ENCODE data around the gene ZFR2. TPM values are rescaled to one million over a fixed set of nuclear protein-coding genes. Genes with fewer than 3 reads are reported as not detected.

ZFR2 gene
- total RNA-seq, 2 experiments from 2014 or later, result 0.23 TPM; not detected in 1

DNA sequence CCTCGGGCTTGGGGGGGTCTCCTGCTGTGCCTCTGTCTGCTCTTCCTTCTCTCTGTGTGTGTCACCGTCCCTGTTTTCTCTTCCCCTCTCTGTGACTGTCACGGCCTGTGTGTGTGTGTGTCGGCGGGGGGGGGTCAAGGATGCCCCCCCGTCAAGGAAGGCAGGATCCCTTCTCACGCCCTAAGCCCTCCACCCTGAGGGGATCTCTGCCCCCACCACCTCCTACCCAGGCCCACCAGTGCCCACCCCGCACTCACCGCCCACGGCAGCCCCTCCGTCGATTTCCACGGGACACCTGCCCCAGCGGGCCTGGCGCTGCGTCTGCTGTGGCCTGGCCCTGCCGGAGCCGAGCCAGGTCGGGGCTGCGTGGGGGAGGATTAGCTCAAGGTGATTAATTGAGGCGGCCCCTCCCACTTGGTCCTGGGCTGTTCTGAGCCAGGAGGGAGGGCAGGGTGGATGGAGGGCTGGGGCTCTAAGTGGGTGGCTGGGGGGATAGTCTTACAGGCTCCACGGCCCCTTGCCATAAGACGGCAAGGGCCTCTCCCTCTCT, 96.9 kb downstream of the ZFR2 start, which contains the start of gene RAX2:
Gene RAX2 (minus strand): TSS at position 323 of the 550 bp plus-strand sequence. CDS start 486 bp downstream, outside the sequence.
- ATAC-seq (no peak), DNase-seq (no peak)
- Mint-ChIP-seq H3K36me3 (ENCODE audit: low read depth) (peaks cover 5% of the 10 kb centered on the region), H3K9me3 (no peaks in the 10 kb centered on the region), H3K27ac (no peak within 1 kb of the TSS), H3K27me3 (no peaks in the 10 kb centered on the region), H3K4me1 (ENCODE audit: low read depth) (no peaks in the 10 kb centered on the region), H3K4me3 (no peak within 1 kb of the TSS)
- CTCF ChIA-PET, result interaction anchor here (2.2 kb wide), 1 partner anchor 12 kb away, joined by 6 read pairs; no protein-coding TSS in a partner anchor
- intact Hi-C loops (cut with micrococcal nuclease), result no loop called here
- TF ChIP-seq, protein P1, sequence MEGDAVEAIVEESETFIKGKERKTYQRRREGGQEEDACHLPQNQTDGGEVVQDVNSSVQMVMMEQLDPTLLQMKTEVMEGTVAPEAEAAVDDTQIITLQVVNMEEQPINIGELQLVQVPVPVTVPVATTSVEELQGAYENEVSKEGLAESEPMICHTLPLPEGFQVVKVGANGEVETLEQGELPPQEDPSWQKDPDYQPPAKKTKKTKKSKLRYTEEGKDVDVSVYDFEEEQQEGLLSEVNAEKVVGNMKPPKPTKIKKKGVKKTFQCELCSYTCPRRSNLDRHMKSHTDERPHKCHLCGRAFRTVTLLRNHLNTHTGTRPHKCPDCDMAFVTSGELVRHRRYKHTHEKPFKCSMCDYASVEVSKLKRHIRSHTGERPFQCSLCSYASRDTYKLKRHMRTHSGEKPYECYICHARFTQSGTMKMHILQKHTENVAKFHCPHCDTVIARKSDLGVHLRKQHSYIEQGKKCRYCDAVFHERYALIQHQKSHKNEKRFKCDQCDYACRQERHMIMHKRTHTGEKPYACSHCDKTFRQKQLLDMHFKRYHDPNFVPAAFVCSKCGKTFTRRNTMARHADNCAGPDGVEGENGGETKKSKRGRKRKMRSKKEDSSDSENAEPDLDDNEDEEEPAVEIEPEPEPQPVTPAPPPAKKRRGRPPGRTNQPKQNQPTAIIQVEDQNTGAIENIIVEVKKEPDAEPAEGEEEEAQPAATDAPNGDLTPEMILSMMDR (IDR thresholded peaks at IDR 0.05), result no peak
- POLR2A ChIA-PET, result no interaction called here

DNA sequence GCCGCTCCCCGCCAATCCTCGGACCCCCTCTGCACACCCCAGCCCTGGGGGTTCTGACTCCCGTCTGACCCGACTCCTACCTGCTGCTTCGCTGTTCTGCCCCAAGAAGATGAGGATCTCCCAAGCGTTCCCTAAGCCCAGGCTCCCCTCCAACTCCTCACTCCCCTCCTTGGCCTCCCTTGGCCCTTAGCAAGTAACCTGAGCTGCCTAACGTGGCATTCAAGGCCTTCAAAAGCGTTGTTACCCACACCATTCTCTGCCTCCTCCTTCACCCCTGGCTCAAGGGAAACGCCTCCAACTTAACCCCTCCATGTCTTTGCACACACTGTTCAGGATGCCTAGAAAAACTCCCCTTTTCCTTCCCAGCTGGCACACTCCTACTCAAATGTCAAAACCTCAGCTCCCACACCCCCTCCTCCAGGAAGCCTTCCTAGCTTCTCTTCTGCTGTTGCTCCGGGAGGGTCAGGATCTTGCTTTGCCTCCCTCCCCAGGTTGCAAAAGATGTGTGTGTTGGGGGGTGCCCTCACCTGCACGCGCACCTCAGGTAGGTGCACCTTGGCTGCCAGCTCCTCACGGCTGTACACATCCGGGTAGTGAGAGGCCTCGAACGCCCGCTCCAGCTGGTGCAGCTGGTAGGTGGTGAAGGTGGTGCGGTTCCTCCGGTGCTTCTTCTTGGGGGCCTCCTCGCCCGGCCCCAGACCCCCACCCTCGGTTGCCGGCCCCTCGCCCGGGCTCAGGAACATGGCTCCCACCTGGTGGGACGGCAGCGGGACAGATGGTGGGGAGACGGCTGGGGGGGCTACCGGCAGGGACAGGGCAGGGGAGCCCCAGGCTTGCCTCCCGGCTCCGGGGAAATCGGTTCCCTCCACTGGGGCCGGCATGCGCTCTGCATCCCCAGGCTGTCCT, 97.6 kb downstream of the ZFR2 start:
- ATAC-seq, result no peak
- TF ChIP-seq, protein P1 (IDR thresholded peaks at IDR 0.05), result no peak
- Mint-ChIP-seq H3K4me3 (no peak overlapping the region), H3K27ac (no peak overlapping the region), H3K9me3 (no peaks in the 10 kb centered on the region), H3K4me1 (ENCODE audit: low read depth) (peaks cover 6% of the 10 kb centered on the region), H3K36me3 (ENCODE audit: low read depth) (peaks cover 9% of the 10 kb centered on the region), H3K27me3 (no peaks in the 10 kb centered on the region)
- intact Hi-C loops (cut with micrococcal nuclease), result no loop called here
- CTCF ChIA-PET, result interaction anchor here (0.9 to 2.2 kb wide), 3 partner anchors 13 to 77 kb away, joined by 3 to 6 read pairs (median 3); no protein-coding TSS in a partner anchor
- no peak for DNase-seq
- POLR2A ChIA-PET, result interaction anchor here (0.7 kb wide), 1 partner anchor 47 kb away, joined by 3 read pairs; no protein-coding TSS in a partner anchor

DNA sequence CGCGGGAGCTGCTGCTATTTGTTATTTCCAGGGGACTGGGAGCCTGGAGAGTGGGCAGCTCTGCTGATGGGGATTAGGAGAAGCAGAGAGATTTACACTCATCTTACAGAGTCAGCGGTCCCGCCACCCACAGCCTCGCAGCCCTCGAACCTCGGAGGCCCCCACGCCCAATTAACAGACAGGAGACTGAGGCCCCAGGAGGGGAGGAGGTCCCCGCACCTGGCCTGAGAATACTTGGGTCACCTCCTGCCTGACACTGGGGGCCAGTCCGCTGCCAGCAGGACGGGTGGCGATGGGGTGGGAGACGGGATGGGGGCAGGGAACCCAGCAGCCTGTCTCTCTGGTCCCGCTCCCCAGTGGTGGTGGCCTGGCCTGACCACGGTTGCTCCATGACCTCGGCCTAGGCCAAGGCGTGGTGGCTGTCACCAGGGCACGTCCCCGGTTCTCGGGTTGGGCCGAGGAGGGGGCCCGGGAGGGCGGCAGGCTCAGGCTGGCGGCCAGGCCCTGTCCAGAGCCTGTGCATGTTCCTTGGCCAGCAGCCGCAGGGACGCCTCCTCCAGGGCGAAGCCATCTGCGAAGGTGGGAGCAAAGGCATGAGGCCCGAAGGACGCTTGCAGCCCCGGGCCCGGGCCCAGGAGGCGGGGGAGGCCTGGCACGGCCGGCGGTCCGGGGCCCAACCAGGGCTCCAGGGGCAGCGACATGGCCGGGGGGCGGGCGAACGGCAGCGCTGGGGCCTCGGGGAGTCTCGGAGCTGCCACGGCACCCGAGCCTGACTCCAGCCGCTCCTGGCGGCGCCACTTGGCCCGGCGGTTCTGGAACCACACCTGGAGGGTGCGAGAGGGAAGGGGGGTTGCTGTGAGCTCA, 98.5 kb downstream of the ZFR2 start:
- Mint-ChIP-seq H3K27ac (no peak overlapping the region), H3K36me3 (ENCODE audit: low read depth) (peaks cover 10% of the 10 kb centered on the region), H3K9me3 (no peaks in the 10 kb centered on the region), H3K4me1 (ENCODE audit: low read depth) (peaks cover 7% of the 10 kb centered on the region), H3K27me3 (no peaks in the 10 kb centered on the region), H3K4me3 (no peak overlapping the region)
- ChIA-PET CTCF (interaction anchor here (0.9 to 2.2 kb wide), 3 partner anchors 13 to 78 kb away, joined by 3 to 6 read pairs (median 3); no protein-coding TSS in a partner anchor), POLR2A (interaction anchor here (1.4 kb wide), 1 partner anchor 15 kb away, joined by 4 read pairs; no protein-coding TSS in a partner anchor)
- TF ChIP-seq, protein P1 (IDR thresholded peaks at IDR 0.05), result no peak
- intact Hi-C loops (cut with micrococcal nuclease), result no loop called here
- no peak for DNase-seq
- ATAC-seq, result no peak

DNA sequence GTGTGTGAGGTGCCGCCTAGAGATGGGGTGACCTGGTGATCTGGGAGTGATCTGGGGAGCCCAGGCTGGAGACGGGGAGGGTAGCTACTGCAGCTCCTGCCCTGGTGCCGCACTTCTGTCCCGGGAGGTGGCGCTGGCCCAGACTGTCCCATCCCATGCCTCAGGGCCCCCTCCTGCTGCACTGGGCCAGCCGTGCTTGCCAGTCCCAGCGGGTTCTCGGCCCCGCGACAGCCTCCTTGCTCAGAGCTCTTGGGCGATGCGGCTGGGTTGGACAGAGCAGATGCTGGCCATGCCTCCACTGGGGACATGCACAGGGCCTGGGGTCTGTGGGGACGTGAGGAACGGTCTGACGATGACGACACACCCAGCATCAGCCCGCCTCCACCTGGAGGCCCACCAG, 99.3 kb downstream of the ZFR2 start:
- Mint-ChIP-seq H3K4me1 (ENCODE audit: low read depth) (peaks cover 7% of the 10 kb centered on the region), H3K9me3 (no peaks in the 10 kb centered on the region), H3K4me3 (no peak overlapping the region), H3K27me3 (no peaks in the 10 kb centered on the region), H3K27ac (no peak overlapping the region), H3K36me3 (ENCODE audit: low read depth) (peaks cover 10% of the 10 kb centered on the region)
- intact Hi-C loops (cut with micrococcal nuclease), result loop anchor here (10.0 kb wide), 1 partner anchor 45 kb away; no protein-coding TSS in a partner anchor
- TF ChIP-seq, protein P1 (IDR thresholded peaks at IDR 0.05), result no peak
- ChIA-PET POLR2A (interaction anchor here (1.4 kb wide), 1 partner anchor 16 kb away, joined by 4 read pairs; no protein-coding TSS in a partner anchor), CTCF (no interaction called here)
- no peak for DNase-seq
- no peak for ATAC-seq
